ENCODE results near the gene NAE1. TPM values are rescaled to one million over a fixed set of nuclear protein-coding genes. Genes with fewer than 3 reads are reported as not detected.

The NAE1 gene
- total RNA-seq, 1 experiment from 2014 or later, result 123 TPM

GRCh38 chr16:66858740-66859396 lies 28.1 kb upstream of the NAE1 start:
- peak; percentile 63 for DNase-seq (ENCODE audit: low read depth, low spot score)
- POLR2A ChIA-PET, result no interaction called here
- Histone ChIP-seq H3K36me3 (ENCODE audit: control insufficient read depth in 1 of 2, insufficient read depth in 2 of 2, low read length in 2 of 2) (no peaks in the 10 kb centered on the region), H3K79me2 (ENCODE audit: insufficient read depth, low read length) (no peaks in the 10 kb centered on the region), H4K20me1 (ENCODE audit: insufficient read depth) (no peaks in the 10 kb centered on the region), H3K9me3 (ENCODE audit: control insufficient read depth in 1 of 2, insufficient read depth in 1 of 2, low read depth in 1 of 2, low read length in 2 of 2) (no peaks in the 10 kb centered on the region), H3K27me3 (ENCODE audit: insufficient read depth, low read length) (no peaks in the 10 kb centered on the region), H3K9me2 (ENCODE audit: insufficient read depth) (no peaks in the 10 kb centered on the region), H3K9ac (ENCODE audit: low read length) (no peak overlapping the region), H3K27ac (ENCODE audit: low read depth, low read length) (peak overlapping the region; percentile 42), H2AFZ (ENCODE audit: low read depth, low read length, poor library complexity, severe bottlenecking) (no peak overlapping the region), H3K4me1 (ENCODE audit: control insufficient read depth in 1 of 2, insufficient read depth in 2 of 2, low read length in 2 of 2) (peaks cover 12 to 14% of the 10 kb centered on the region in 2 experiments), H3K4me2 (ENCODE audit: low read length) (peak overlapping the region; percentile 52), H3K4me3 (replicated peaks in 1 of 2; ENCODE audit: low read depth in 1 of 2, low read length in 2 of 2) (no peak overlapping the region)
- intact Hi-C loops (cut with micrococcal nuclease), result no loop called here
- RAD21 ChIA-PET (ENCODE audit: low non-redundant PET in 1 of 2, low total read pairs in 2 of 2, uncharacterized antibody in 2 of 2, unreplicated experiment in 2 of 2), result no interaction called here
- CTCF ChIA-PET, result interaction anchor here (0.7 to 1.8 kb wide), 2 partner anchors 28 to 118 kb away, joined by 3 to 6 read pairs; partner anchors contain the start of gene NAE1
- BruUV-seq (replicated peaks), result no TSS peak
- peak; percentile 92 for ATAC-seq
- TF ChIP-seq MAX (IDR thresholded peaks at IDR 0.05), result peak; percentile 74
- peak; percentile 66; the same call in 1 of the 2 replicates for TF ChIP-seq CBX3 (IDR thresholded peaks at IDR 0.05; ENCODE audit: low read depth)
- no peak for TF ChIP-seq EZH2 (IDR thresholded peaks at IDR 0.05)
- peak; percentile 77 for TF ChIP-seq JUND (IDR thresholded peaks at IDR 0.05)
- no peak for TF ChIP-seq ELF1 (IDR thresholded peaks at IDR 0.05; ENCODE audit: borderline replicate concordance, low read depth)
- peak; percentile 47; the same call in 1 of the 2 replicates for TF ChIP-seq POLR2AphosphoS5 (IDR thresholded peaks at IDR 0.05; ENCODE audit: low read depth, low read length)
- peak; percentile 80 for TF ChIP-seq FOSL1 (IDR thresholded peaks at IDR 0.05; ENCODE audit: low read depth)
- peak; percentile 54; the same call in 1 of the 2 replicates for TF ChIP-seq SP1 (IDR thresholded peaks at IDR 0.05; ENCODE audit: low read depth)
- TF ChIP-seq SRF (IDR thresholded peaks at IDR 0.05; ENCODE audit: low read depth), result no peak

- Histone ChIP-seq H3K36me3 (ENCODE audit: control insufficient read depth in 1 of 2, insufficient read depth in 2 of 2, low read length in 2 of 2) (no peaks in the 10 kb centered on the region), H3K4me2 (ENCODE audit: low read length) (no peak overlapping the region), H3K9me2 (ENCODE audit: insufficient read depth) (no peaks in the 10 kb centered on the region), H3K4me3 (replicated peaks in 1 of 2; ENCODE audit: low read depth in 1 of 2, low read length in 2 of 2) (no peak overlapping the region), H3K9ac (ENCODE audit: low read length) (no peak overlapping the region), H4K20me1 (ENCODE audit: insufficient read depth) (no peaks in the 10 kb centered on the region), H3K27me3 (ENCODE audit: insufficient read depth, low read length) (no peaks in the 10 kb centered on the region), H2AFZ (ENCODE audit: low read depth, low read length, poor library complexity, severe bottlenecking) (no peak overlapping the region), H3K4me1 (ENCODE audit: control insufficient read depth in 1 of 2, insufficient read depth in 2 of 2, low read length in 2 of 2) (peaks cover 12 to 14% of the 10 kb centered on the region in 2 experiments), H3K79me2 (ENCODE audit: insufficient read depth, low read length) (no peaks in the 10 kb centered on the region), H3K9me3 (ENCODE audit: control insufficient read depth in 1 of 2, insufficient read depth in 1 of 2, low read depth in 1 of 2, low read length in 2 of 2) (no peaks in the 10 kb centered on the region), H3K27ac (ENCODE audit: low read depth, low read length) (no peak overlapping the region)
- BruUV-seq (replicated peaks), result no TSS peak
- ATAC-seq (no peak), DNase-seq (ENCODE audit: low read depth, low spot score) (no peak)
- TF ChIP-seq SIN3A (IDR thresholded peaks at IDR 0.05; ENCODE audit: low read depth) (no peak), ZBTB33 (IDR thresholded peaks at IDR 0.05; ENCODE audit: extremely low read depth, insufficient replicate concordance, low read length) (no peak), POLR2A (IDR thresholded peaks at IDR 0.05; ENCODE audit: borderline replicate concordance, extremely low read depth, insufficient read depth, insufficient read length) (no peak), JUND (IDR thresholded peaks at IDR 0.05) (no peak), CEBPB (IDR thresholded peaks at IDR 0.05; ENCODE audit: low read depth) (no peak), SP1 (IDR thresholded peaks at IDR 0.05; ENCODE audit: low read depth) (no peak), EZH2phosphoT487 (IDR thresholded peaks at IDR 0.05; ENCODE audit: borderline replicate concordance) (no peak)
- ChIA-PET CTCF (interaction anchor here (1.0 kb wide), 2 partner anchors 10 to 27 kb away, joined by 3 read pairs; partner anchors contain the start of gene NAE1), POLR2A (no interaction called here), RAD21 (ENCODE audit: low non-redundant PET in 1 of 2, low total read pairs in 2 of 2, uncharacterized antibody in 2 of 2, unreplicated experiment in 2 of 2) (no interaction called here)
- intact Hi-C loops (cut with micrococcal nuclease), result no loop called here
Measured at GRCh38 chr16:66857437-66857836, 26.7 kb upstream of the NAE1 start.
